TTC549 (cell line): Measurements from ENCODE around the gene TENM4.
"Not testable (repeated sequence)": the region's sequence is repeated elsewhere in the genome, so short reads cannot be mapped to it uniquely, and the experiment has no call there.

Source experiments
- FAIRE-seq: peaks from 2 replicates; lab custom pipeline; 2012; peaks lifted over from hg19 to GRCh38; lab: Jason Lieb, UNC

The TENM4 gene

GRCh38 chr11:78652843-78653239, 788.0 kb downstream of the TENM4 start:
- no peak for FAIRE-seq

GRCh38 chr11:78651923-78652842, 788.6 kb downstream of the TENM4 start:
- no peak for FAIRE-seq

- FAIRE-seq = no peak
These were observed 789.6 kb downstream of the TENM4 start for GRCh38 chr11:78651136-78651775.

- no peak for FAIRE-seq
These were observed 791.2 kb downstream of the TENM4 start for GRCh38 chr11:78649361-78650215.

GRCh38 chr11:78647986-78648875, 792.6 kb downstream of the TENM4 start:
- FAIRE-seq = no peak

- FAIRE-seq = no peak
These were observed 793.4 kb downstream of the TENM4 start for GRCh38 chr11:78647266-78647915.

- FAIRE-seq = no peak
These were observed 794.2 kb downstream of the TENM4 start for GRCh38 chr11:78646564-78647185.

GRCh38 chr11:78645226-78646202, 795.3 kb downstream of the TENM4 start:
- no peak for FAIRE-seq

GRCh38 chr11:78643676-78644056, 797.2 kb downstream of the TENM4 start:
- no peak for FAIRE-seq

- FAIRE-seq = no peak
These were observed 797.7 kb downstream of the TENM4 start for GRCh38 chr11:78642979-78643675.

GRCh38 chr11:78641541-78641940, 799.3 kb downstream of the TENM4 start:
- FAIRE-seq = no peak

- no peak for FAIRE-seq
These were observed 802.0 kb downstream of the TENM4 start for GRCh38 chr11:78638704-78639380.

- not testable (repeated sequence) for FAIRE-seq
These were observed 803.3 kb downstream of the TENM4 start for GRCh38 chr11:78637527-78637926.

GRCh38 chr11:78635814-78636506, 804.9 kb downstream of the TENM4 start:
- FAIRE-seq = no peak

GRCh38 chr11:78633516-78634310, 807.1 kb downstream of the TENM4 start:
- FAIRE-seq = no peak

- no peak for FAIRE-seq
These were observed 810.1 kb downstream of the TENM4 start for GRCh38 chr11:78630561-78631303.
